ENCODE data around the gene PCDH10.
"Not testable (repeated sequence)": the region's sequence is repeated elsewhere in the genome, so short reads cannot be mapped to it uniquely, and the experiment has no call there.

The PCDH10 gene

GRCh38 chr4:133240451-133240850 is 91.4 kb downstream of the PCDH10 start:
- not testable (repeated sequence) for DNase-seq
